GM18861 (cell line): Measurements from ENCODE around the gene EEF1A2.

Experiments used
- ATAC-seq: cut with Tn5 transposase; IDR thresholded peaks from one replicate; pipeline ENCODE4 v1.9.1; 2021; ENCODE audit not compliant: unreplicated experiment

EEF1A2 gene

GRCh38 chr20:63455568-63455859, 43.4 kb downstream of the EEF1A2 start:
- ATAC-seq, result no peak

GRCh38 chr20:63454731-63455567, 43.9 kb downstream of the EEF1A2 start:
- ATAC-seq, result no peak

- ATAC-seq, result no peak
These were observed 45.9 kb downstream of the EEF1A2 start for GRCh38 chr20:63452821-63453523.

GRCh38 chr20:63452341-63452740, 46.5 kb downstream of the EEF1A2 start:
- ATAC-seq, result no peak

- no peak for ATAC-seq
These were observed 47.1 kb downstream of the EEF1A2 start for GRCh38 chr20:63451821-63452220.

GRCh38 chr20:63449796-63450730, 48.8 kb downstream of the EEF1A2 start:
- ATAC-seq, result no peak

- ATAC-seq, result no peak
These were observed 49.9 kb downstream of the EEF1A2 start for GRCh38 chr20:63449025-63449424.

GRCh38 chr20:63448031-63448430, 50.9 kb downstream of the EEF1A2 start:
- ATAC-seq, result no peak

GRCh38 chr20:63447320-63447719, 51.6 kb downstream of the EEF1A2 start:
- ATAC-seq, result no peak

- ATAC-seq, result no peak
These were observed 52.5 kb downstream of the EEF1A2 start for GRCh38 chr20:63446216-63447024.

- no peak for ATAC-seq
These were observed 53.7 kb downstream of the EEF1A2 start for GRCh38 chr20:63445075-63445734.

GRCh38 chr20:63444548-63444947, 54.3 kb downstream of the EEF1A2 start:
- no peak for ATAC-seq

- ATAC-seq, result no peak
These were observed 55.1 kb downstream of the EEF1A2 start for GRCh38 chr20:63443606-63444395.

- no peak for ATAC-seq
These were observed 56.8 kb downstream of the EEF1A2 start for GRCh38 chr20:63442100-63442493.

GRCh38 chr20:63441136-63442099, 57.5 kb downstream of the EEF1A2 start:
- ATAC-seq, result no peak

- no peak for ATAC-seq
These were observed 58.4 kb downstream of the EEF1A2 start for GRCh38 chr20:63440366-63440955.

GRCh38 chr20:63439866-63440265, 59.0 kb downstream of the EEF1A2 start:
- ATAC-seq, result no peak

GRCh38 chr20:63438121-63438520, 60.8 kb downstream of the EEF1A2 start:
- ATAC-seq, result no peak
